Duodenal mucosa (tissue), 2 donors: Measurements from ENCODE around the gene RTF2.

Experiments
- H3K27ac ChIP-seq: one replicate; pipeline ENCODE4 v1.7.0; 2013; ENCODE audit warnings: low read depth, low read length
- H3K27me3 ChIP-seq, 2 donors: one replicate each; pipeline ENCODE4 v1.7.0; 2013; ENCODE audit warnings: low read length in 2 of 2, control low read depth in 1 of 2; ENCODE audit not compliant: insufficient read depth in 2 of 2, control insufficient read depth in 1 of 2
- H3K36me3 ChIP-seq, 2 donors: one replicate each; pipeline ENCODE4 v1.7.0; 2013; ENCODE audit warnings: low read length in 2 of 2, control low read depth in 1 of 2; ENCODE audit not compliant: insufficient read depth in 2 of 2, control insufficient read depth in 1 of 2
- H3K4me1 ChIP-seq, 2 donors: one replicate each; pipeline ENCODE4 v1.7.0; 2013; ENCODE audit warnings: low read length in 2 of 2, control low read depth in 1 of 2; ENCODE audit not compliant: insufficient read depth in 2 of 2, control insufficient read depth in 1 of 2
- H3K4me3 ChIP-seq, 2 donors: one replicate each; pipeline ENCODE4 v1.7.0; 2013; ENCODE audit warnings: low read length in 2 of 2, low read depth in 1 of 2
- H3K9ac ChIP-seq, 2 donors: one replicate each; pipeline ENCODE4 v1.7.0; 2013; ENCODE audit warnings: low read length in 2 of 2, low read depth in 1 of 2
- H3K9me3 ChIP-seq, 2 donors: one replicate each; pipeline ENCODE4 v1.7.0; 2013; ENCODE audit warnings: low read length in 2 of 2, control low read depth in 1 of 2; ENCODE audit not compliant: control insufficient read depth in 1 of 2

RTF2 gene

GRCh38 chr20:56468316-56469076 is at the start of gene RTF2:
Gene RTF2 (plus strand): TSS chr20:56468627. CDS start chr20:56468698, 71 bp downstream.
- H3K4me1 ChIP-seq, result peaks cover 12 to 22% of the 10 kb centered on the region in 2 donors
- H3K27me3 ChIP-seq, result no peaks in the 10 kb centered on the region
- peak within 1 kb of the TSS; percentile 16 for H3K27ac ChIP-seq

GRCh38 chr20:56420028-56420427 is 48.4 kb upstream of the RTF2 start:
- H3K9me3 ChIP-seq, result no peaks in the 10 kb centered on the region
- no peaks in the 10 kb centered on the region for H3K27me3 ChIP-seq
- no peak overlapping the region for H3K27ac ChIP-seq
- peaks cover 4 to 6% of the 10 kb centered on the region in 2 donors for H3K4me1 ChIP-seq
- peaks cover 0 to 3% of the 10 kb centered on the region in 2 donors for H3K36me3 ChIP-seq
- no peak overlapping the region for H3K4me3 ChIP-seq
- no peak overlapping the region for H3K9ac ChIP-seq

More at GRCh38 chr20:56468316-56469076, at the start of gene RTF2:
- no peaks in the 10 kb centered on the region for H3K9me3 ChIP-seq
- peak within 1 kb of the TSS; percentile 96 to 97 for H3K4me3 ChIP-seq
- H3K36me3 ChIP-seq, result peaks cover 4 to 9% of the 10 kb centered on the region in 2 donors
- H3K9ac ChIP-seq, result peak within 1 kb of the TSS; percentile 85 to 95

GRCh38 chr20:56420940-56421688 is 47.3 kb upstream of the RTF2 start:
- peaks cover 0 to 3% of the 10 kb centered on the region in 2 donors for H3K36me3 ChIP-seq
- no peak overlapping the region for H3K9ac ChIP-seq
- H3K9me3 ChIP-seq, result no peaks in the 10 kb centered on the region
- peaks cover 4 to 6% of the 10 kb centered on the region in 2 donors for H3K4me1 ChIP-seq
- H3K4me3 ChIP-seq, result no peak overlapping the region
- H3K27me3 ChIP-seq, result no peaks in the 10 kb centered on the region
- H3K27ac ChIP-seq, result no peak overlapping the region

- no peaks in the 10 kb centered on the region for H3K27me3 ChIP-seq
- no peaks in the 10 kb centered on the region for H3K36me3 ChIP-seq
- no peak overlapping the region for H3K27ac ChIP-seq
- no peak overlapping the region for H3K4me3 ChIP-seq
- H3K9me3 ChIP-seq, result no peaks in the 10 kb centered on the region
- no peak overlapping the region for H3K9ac ChIP-seq
- H3K4me1 ChIP-seq, result peaks cover 4 to 6% of the 10 kb centered on the region in 2 donors
These were observed 46.2 kb upstream of the RTF2 start for GRCh38 chr20:56422076-56422823.

GRCh38 chr20:56422824-56423189 is 45.6 kb upstream of the RTF2 start:
- Histone ChIP-seq H3K4me1 (peaks cover 4 to 6% of the 10 kb centered on the region in 2 donors), H3K9me3 (no peaks in the 10 kb centered on the region), H3K4me3 (no peak overlapping the region), H3K9ac (no peak overlapping the region), H3K27me3 (no peaks in the 10 kb centered on the region), H3K27ac (no peak overlapping the region), H3K36me3 (no peaks in the 10 kb centered on the region)

- peaks cover 4 to 6% of the 10 kb centered on the region in 2 donors for H3K4me1 ChIP-seq
- no peaks in the 10 kb centered on the region for H3K36me3 ChIP-seq
- H3K27ac ChIP-seq, result no peak overlapping the region
- H3K9me3 ChIP-seq, result no peaks in the 10 kb centered on the region
- H3K27me3 ChIP-seq, result no peaks in the 10 kb centered on the region
- no peak overlapping the region for H3K4me3 ChIP-seq
- no peak overlapping the region for H3K9ac ChIP-seq
These were observed 45.2 kb upstream of the RTF2 start for GRCh38 chr20:56423211-56423610.

GRCh38 chr20:56423886-56424285 is 44.5 kb upstream of the RTF2 start:
- H3K27me3 ChIP-seq, result no peaks in the 10 kb centered on the region
- H3K4me3 ChIP-seq, result no peak overlapping the region
- H3K36me3 ChIP-seq, result no peaks in the 10 kb centered on the region
- peaks cover 4 to 6% of the 10 kb centered on the region in 2 donors for H3K4me1 ChIP-seq
- H3K27ac ChIP-seq, result no peak overlapping the region
- no peak overlapping the region for H3K9ac ChIP-seq
- H3K9me3 ChIP-seq, result no peaks in the 10 kb centered on the region

GRCh38 chr20:56424931-56425330 is 43.5 kb upstream of the RTF2 start:
- Histone ChIP-seq H3K27ac (no peak overlapping the region), H3K9ac (no peak overlapping the region), H3K9me3 (no peaks in the 10 kb centered on the region), H3K4me3 (no peak overlapping the region), H3K4me1 (peaks cover 6 to 11% of the 10 kb centered on the region in 2 donors), H3K27me3 (no peaks in the 10 kb centered on the region), H3K36me3 (no peaks in the 10 kb centered on the region)

- Histone ChIP-seq H3K9me3 (no peaks in the 10 kb centered on the region), H3K4me1 (peaks cover 6 to 11% of the 10 kb centered on the region in 2 donors), H3K36me3 (no peaks in the 10 kb centered on the region)
These were observed 42.4 kb upstream of the RTF2 start for GRCh38 chr20:56426026-56426425.

GRCh38 chr20:56426926-56427325 is 41.5 kb upstream of the RTF2 start:
- Histone ChIP-seq H3K36me3 (no peaks in the 10 kb centered on the region), H3K27me3 (no peaks in the 10 kb centered on the region), H3K27ac (no peak overlapping the region), H3K4me3 (no peak overlapping the region), H3K9ac (no peak overlapping the region), H3K9me3 (no peaks in the 10 kb centered on the region), H3K4me1 (peaks cover 3 to 11% of the 10 kb centered on the region in 2 donors)

More at GRCh38 chr20:56426026-56426425, 42.4 kb upstream of the RTF2 start:
- Histone ChIP-seq H3K4me3 (no peak overlapping the region), H3K27ac (no peak overlapping the region), H3K27me3 (no peaks in the 10 kb centered on the region), H3K9ac (no peak overlapping the region)
